GM21381 (cell line): ENCODE results near the gene PLGRKT.
"Not testable (repeated sequence)": the region's sequence is repeated elsewhere in the genome, so short reads cannot be mapped to it uniquely, and the experiment has no call there.

Source experiments
- ATAC-seq: cut with Tn5 transposase; IDR thresholded peaks from one replicate; pipeline ENCODE4 v1.9.1; 2021; ENCODE audit warnings: mild to moderate bottlenecking, moderate library complexity; ENCODE audit not compliant: unreplicated experiment

The PLGRKT gene

DNA sequence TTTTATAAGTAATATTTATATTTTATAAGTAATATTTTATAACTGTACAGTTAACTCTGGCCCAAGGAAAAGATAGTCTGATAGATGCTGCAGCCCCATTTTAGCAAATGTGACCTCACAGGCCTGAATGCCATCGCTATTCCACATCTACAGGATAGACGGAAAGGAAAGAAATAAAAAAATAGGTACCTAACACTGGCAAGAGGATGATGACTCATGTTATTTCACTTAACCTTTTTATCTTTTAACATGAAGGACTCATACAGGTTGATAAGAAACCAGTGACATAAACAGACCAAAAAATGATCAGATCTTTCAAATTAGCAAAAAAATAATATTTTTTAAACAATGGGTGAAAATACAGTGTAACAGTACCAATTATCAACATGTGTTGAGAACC is 15.3 kb upstream of the PLGRKT start:
- ATAC-seq, result no peak

DNA sequence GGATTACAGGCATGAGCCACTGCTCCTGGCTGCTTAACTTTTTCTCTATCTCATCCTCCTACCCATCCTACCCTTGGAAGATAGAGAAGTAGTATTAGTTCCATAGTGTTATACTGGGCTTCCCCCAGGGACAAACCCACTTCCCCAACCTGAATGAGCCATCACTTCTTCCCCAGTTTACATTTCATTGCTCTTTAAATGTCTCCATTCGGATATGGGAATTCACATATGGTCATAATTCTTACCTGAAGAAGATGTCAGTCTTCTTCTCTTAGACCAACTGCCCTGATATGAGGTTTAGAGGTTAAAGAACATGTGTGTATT is 14.5 kb upstream of the PLGRKT start:
- no peak for ATAC-seq

DNA sequence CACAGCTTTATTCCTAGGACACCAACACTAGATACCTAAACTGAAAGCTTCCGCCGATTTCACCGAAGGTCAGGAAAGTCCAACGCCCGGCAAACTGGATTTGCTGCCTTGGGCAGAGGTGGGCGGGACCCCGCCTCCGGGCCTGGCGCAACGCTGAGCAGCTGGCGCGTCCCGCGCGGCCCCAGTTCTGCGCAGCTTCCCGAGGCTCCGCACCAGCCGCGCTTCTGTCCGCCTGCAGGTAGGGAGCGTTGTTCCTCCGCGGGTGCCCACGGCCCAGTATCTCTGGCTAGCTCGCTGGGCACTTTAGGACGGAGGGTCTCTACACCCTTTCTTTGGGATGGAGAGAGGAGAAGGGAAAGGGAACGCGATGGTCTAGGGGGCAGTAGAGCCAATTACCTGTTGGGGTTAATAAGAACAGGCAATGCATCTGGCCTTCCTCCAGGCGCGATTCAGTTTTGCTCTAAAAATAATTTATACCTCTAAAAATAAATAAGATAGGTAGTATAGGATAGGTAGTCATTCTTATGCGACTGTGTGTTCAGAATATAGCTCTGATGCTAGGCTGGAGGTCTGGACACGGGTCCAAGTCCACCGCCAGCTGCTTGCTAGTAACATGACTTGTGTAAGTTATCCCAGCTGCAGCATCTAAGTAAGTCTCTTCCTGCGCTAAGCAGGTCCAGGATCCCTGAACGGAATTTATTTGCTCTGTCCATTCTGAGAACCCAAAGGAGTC is 12.8 kb upstream of the PLGRKT start, which contains the start of gene CD274:
Gene CD274, plus strand, starts transcription at position 184 of the 733 bp plus-strand sequence. CDS start 5,572 bp downstream, outside the sequence.
- ATAC-seq, result peak; percentile 62

DNA sequence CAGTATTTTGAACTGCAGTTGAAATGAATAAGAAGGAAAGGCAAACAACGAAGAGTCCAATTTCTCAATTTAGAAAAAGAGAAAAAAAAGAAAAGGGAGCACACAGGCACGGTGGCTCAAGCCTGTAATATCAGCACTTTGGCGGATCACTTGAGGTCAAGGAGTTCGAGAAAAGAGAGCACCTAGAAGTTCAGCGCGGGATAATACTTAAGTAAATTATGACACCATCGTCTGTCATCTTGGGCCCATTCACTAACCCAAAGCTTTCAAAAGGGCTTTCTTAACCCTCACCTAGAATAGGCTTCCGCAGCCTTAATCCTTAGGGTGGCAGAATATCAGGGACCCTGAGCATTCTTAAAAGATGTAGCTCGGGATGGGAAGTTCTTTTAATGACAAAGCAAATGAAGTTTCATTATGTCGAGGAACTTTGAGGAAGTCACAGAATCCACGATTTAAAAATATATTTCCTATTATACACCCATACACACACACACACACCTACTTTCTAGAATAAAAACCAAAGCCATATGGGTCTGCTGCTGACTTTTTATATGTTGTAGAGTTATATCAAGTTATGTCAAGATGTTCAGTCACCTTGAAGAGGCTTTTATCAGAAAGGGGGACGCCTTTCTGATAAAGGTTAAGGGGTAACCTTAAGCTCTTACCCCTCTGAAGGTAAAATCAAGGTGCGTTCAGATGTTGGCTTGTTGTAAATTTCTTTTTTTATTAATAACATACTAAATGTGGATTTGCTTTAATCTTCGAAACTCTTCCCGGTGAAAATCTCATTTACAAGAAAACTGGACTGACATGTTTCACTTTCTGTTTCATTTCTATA is 12.0 kb upstream of the PLGRKT start:
- no peak for ATAC-seq

DNA sequence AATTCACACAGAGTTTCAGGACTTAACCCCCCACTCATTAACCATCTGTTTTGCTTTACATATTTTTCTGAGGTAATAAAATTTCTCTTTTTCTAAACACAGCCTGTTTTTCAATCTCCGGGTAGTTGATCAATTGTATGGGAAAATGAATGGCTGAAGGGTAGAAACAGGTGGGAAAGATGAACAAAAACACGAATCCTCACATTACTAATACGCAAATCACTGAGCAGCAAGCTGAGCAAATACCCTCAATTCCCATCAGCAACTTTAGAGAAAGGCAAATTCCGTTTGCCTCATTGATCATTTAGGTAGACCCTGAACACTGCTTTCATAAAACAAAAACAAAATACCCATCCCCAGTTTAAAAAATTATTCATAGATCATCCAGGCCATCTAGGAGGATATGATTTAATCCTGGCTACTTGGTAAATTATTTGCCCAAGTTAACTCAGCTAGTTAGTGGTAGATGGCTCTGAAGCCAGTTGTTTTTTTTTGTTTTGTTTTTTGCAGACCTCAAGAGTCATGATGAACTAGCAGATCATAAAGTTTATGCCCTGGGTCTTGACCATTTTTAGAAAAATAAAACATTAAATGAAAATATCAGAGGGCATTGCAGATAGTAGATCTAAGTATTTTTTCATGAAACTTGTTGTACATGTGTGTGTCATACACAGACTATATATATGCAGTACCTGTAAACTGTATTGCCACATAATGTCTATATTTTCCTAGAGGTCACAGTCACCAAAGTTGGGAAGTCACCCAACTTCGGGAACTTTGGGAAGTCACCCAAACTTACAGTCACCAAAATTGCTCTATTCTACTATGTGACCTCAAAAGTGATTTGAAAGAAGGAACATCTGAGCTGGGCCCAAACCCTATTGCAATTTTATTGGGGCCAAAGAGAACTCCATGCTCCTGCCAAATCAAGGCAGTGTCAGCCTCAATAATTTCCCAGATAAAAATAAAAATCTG is 11.0 kb upstream of the PLGRKT start:
- ATAC-seq, result no peak

DNA sequence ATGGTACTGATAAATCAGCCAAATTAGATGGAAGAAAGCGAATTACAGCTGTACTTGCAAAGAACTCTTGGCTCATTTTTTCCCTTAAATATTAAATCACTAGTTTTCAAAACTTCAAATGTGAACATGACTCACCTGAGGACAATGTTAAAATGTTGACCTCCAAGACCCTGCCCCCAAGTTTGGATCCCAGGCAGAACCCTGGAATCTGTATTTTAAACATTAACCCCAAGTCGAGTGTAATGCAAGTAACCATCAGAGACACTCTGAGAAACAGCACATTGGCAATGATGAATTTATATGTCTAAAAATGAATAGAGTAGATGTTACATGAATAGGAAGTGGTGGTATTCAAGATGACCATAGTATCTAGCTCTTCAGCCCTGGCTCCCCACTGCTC is 10.3 kb upstream of the PLGRKT start:
- ATAC-seq, result no peak

DNA sequence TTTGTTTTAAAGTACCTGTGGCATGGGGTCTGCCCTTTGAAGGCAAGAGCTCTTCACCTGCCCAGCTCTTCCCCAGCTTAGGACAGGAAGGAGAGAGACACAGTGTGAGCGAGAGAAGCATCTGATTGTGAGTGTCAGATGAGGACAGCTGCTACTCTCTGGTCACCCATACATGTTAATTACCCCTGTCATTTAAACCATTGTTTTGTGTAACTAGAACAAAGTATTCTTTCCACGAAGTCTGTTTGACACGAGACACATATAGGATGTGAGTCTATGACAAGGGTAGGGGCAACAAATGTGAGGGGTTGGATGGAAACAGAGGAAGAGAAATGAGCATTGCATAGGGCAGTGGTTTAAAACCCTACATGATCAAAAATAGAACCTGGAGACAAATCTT is 9.6 kb upstream of the PLGRKT start:
- no peak for ATAC-seq

DNA sequence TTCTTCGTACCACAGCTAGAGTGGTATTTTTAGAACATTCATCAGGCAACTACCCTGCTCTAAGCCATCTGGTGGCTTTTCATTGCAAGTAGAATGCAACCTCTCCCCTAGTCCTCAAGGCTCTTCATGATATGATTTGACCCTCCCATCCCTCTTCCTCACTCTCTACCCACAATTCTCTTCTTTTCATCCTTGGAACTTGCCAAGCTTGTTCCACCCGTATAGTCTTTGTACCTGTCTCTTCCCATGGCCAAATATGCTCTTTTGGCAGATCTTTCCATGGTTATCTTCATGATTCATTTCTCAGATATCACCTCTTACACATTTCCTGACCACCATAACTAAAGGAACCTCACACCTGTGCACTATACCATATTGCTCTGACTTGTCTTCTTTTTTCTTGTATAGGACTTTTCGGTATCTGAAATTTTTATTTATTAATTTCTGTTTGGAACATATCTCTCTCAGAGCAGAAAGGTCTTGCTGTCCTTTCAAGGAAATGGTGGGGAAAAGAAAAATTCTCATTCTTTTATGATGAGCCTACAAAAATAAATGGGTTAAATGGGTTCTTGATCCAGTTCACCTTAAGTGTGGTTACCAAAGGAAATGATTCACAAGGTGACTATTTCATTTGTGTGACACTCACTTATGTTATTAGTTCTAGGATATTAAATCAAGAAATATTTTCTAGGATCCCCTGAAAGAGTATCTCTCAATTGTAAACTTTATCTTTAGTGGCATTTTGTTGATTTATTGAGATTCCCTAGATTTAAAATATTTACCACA is 8.9 kb upstream of the PLGRKT start:
- no peak for ATAC-seq

DNA sequence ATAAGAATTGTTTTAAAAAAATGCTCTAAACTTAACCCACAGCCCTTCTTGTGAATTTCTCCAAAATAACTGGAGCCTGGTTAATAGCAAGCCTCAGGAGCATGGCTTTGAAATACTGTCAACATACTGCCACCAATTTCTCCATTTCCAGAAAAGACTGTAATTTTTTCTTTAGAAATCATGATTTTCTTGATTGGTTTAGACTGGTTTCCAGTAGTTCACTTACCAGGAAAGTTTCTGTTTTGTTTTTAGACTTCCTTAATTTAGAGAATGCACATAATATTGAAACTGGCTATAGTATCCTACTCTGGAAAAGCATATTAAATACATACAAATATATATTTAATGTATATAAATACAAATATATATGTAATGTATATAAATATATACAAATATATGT is 8.2 kb upstream of the PLGRKT start:
- no peak for ATAC-seq

DNA sequence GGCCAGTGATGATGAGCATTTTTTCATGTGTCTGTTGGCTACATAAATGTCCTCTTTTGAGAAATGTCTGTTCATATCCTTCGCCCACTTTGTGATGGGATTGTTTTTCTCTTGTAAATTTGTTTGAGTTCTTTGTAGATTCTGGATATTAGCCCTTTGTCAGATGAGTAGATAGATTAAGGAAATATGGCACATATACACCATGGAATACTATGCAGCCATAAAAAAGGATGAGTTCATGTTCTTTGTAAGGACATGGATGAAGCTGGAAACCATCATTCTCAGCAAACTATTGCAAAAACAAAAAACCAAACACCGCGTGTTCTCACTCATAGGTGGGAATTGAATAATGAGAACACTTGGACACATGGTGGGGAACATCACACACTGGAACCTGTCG is 7.4 kb upstream of the PLGRKT start:
- not testable (repeated sequence) for ATAC-seq

DNA sequence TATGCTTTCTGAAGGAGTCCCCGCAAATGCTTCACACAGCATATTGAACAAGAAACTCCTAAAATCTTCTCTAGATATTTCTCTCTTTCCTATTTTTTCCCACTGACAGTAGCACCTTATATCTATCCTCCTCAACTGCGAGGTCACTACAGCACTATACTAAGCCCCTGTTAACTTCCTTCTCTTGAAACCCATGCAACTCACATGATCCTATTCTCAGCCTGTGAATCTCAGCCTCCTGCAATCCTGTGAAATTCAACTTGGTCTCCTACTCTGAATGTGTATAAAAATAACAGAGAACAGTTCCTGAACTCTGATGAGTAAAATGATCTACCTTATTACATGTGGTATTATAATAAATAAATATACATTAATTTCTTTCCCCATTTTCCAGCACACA is 6.1 kb upstream of the PLGRKT start:
- no peak for ATAC-seq

DNA sequence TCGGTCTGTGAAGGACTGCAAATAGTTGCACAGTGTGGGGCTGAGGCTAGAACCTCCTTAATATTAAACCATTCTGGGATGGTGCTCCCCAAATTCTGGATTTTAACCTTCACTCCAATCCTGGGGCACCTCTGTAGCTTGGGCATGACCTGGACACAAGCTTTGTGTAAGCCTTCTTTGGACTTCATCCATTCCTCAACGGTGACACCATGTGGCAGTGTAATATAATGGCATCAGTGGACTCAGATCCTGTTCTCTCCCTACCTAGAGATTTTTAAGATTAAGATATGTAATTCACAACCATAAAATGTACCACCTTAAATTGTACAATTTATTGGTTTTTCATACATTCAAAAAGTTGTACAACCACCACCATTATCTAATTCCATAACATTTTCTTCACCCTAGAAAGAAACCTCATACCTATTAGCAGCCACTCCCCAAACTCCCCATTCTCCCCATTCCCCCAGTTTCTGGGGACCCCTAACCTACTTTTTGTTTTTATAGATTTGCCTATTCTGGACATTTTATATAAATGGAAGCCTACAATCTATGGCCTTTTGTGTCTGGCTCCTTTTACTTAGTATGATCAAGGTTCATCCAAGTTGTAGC is 4.8 kb upstream of the PLGRKT start:
- ATAC-seq, result no peak

DNA sequence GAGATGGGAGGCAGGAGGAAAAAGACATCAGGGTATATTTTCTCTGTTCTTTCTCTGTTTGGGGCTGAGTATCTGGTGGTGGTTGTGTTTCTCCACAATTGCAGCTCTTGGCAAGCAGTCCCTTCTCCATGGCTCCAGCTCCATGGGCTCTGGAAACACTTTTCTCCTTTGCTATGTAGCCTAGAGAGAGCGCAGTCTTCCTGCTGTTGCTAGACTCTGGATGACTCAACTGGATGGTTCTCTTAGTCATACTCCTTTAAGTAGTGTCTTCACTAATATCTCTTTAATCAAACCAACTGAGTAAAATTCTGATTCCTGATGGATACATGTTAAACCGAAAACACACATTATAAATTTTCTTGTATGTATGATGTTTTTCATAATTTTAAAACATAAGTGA is 3.3 kb upstream of the PLGRKT start:
- ATAC-seq, result no peak

DNA sequence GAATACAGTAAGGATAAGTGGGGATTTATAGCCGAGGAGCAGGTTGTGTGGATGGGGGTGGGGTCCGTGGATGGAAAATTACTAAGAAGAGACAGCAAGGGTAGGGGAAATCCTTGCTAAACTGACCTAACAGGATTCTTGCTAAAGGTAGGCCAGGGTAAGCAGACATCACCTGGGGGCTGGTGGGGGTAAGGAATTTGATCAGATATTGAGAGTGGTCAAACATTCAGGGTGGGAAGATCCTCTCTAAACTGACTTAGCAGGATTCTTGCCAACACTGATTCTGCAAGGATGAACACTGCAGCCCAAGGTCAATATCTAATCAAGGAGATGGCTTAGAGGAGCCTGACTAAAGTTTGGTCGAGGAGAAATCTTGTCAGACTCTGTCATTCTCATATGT is 2.7 kb upstream of the PLGRKT start:
- no peak for ATAC-seq

DNA sequence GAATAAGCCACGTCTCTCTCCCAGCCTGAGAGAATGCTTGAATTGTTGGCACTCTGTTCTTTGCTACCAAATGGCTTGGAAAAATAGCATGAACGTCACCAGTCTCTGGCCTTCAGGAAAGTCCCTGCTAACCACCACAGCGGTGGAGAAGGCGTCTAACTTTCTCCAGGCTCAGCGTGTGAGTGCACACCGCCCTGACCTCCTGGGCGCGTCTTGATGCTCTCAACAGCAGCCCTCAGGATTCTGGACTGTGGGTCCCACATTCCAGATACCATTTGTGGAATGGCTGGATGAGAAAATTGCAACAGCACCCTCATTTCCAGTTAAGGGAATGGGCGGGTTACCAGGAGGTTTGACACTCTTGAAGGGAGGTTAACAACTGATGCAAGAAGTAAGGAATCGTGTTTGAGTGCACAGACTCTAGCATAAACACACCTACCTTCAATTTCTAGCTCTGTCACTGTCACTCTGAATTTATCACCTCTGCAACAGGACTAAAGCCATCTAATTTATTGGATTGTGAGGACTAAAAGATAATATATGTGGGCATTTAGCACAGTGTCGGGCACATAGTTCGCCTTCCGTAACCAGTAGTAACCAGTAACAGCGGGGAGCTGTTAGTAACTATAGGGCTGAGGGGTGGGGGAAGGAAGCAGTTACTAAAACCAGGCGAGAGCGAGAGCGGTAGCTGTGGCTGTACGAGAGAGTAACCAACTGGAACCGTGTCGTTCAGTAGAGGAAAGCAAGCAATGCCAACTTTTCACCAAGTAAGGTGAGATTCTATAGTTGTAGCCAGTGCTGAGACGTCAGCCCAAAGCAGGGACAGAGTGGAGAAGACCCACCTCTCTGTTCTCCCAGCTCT is 807 bp upstream of the PLGRKT start:
- peak; percentile 55 for ATAC-seq

DNA sequence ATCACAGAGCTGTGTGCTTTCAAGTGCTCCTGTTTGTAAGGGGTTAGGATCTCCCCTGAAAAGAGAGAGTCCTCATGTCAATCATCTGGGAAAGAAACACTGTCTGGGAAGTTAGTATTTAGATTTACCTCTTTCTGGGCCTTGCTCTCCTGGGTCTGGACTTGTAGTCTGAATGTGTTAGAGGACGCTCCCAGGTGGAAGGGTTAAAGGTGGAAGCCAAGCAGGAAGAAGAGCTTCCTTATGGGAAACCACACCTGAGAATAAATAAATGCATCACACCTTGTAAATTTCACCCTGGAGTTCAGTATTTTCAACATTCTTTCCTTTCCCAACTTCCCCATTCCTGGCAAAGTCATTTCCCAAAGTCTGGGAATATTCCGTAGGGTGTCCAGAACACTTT is 1.3 kb downstream of the PLGRKT start:
- ATAC-seq, result no peak

DNA sequence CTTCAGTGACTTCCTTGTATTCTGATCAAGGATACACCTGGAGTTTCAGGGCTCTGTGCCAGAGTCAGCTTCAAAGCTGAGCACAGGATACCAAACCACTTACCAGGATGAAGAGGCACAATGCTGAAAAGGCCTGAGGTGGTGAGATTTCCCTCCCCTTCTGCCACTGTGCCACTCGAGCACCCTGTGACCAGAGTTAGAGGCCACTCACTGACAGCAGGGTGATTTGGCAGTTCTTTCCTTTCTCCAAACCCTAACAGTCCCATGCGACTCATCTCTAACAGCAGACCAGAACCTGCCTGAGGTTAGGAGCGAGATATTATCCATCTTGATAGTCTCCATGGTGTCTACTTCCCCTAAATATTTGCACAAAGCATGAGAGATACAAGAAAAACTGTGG is 1.8 kb downstream of the PLGRKT start:
- no peak for ATAC-seq

DNA sequence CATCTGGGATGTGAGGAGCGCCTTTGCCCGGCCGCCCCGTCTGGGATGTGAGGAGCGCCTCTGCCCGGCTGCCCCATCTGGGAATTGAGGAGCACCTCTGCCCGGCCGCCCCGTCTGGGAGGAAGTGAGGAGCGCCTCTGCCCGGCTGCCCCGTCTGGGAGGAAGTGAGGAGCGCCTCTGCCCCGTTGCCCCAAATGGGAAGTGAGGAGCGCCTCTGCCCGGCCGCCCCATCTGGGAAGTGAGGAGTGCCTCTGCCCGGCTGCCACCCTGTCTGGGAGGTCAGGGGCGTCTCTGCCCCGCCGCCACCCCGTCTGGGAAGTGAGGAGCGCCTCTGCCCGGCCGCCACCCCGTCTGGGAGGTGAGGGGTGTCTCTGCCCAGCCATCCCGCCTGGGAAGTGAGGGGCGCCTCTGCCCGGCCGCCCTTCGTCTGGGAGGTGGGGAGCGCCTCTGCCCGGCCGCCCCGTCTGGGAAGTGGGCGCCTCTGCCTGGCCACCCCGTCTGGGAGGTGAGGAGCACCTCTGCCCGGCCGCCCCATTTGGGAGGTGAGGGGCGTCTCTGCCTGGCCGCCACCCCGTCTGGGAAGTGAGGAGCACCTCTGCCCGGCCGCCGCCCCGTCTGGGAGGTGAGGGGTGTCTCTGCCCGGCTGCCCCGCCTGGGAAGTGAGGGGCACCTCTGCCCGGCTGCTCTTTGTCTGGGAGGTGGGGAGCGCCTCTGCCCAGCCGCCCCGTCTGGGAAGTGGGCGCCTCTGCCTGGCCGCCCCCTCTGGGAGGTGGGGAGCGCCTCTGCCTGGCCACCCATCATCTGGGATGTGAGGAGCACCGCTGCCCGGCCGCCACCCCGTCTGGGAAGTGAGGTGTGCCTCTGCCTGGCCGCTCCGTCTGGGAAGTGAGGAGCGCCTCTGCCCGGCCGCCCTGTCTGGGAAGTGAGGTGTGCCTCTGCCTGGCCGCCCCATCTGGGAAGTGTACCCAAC is 3.6 kb downstream of the PLGRKT start:
- not testable (repeated sequence) for ATAC-seq
